C4-2B (cell line): ENCODE measurements around the gene ZNF804B.

ENCODE experiments used
- ZFX ChIP-seq: fragments of 450-650 bp; IDR thresholded peaks from 2 replicates; pipeline ENCODE4 v1.6.1; 2017
- TF ChIP-seq, protein P1 (sequence below): fragments of 450-650 bp; conservative IDR thresholded peaks from 2 replicates; pipeline ENCODE4 v1.5.1; 2017; ENCODE audit warnings: mild to moderate bottlenecking

DNA sequence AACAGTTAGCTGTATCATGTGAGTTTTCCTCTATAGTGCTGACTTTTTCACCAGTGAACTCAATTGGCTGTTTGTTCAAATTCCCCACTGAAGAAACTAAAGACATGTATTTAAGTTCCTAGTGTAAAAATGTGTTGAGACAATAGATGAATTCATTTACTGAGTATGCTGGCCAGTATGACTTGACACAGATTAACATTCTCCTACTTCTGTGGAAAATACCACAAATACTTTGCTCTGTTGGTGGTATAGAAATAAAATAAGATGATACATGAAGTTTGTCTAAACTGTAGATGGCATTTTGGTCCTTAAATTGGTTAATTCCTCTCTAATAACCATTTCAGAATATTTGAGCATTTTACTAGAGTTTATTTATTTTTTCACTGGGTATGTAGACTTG, 263.7 kb downstream of the ZNF804B start:
- TF ChIP-seq, protein P1, sequence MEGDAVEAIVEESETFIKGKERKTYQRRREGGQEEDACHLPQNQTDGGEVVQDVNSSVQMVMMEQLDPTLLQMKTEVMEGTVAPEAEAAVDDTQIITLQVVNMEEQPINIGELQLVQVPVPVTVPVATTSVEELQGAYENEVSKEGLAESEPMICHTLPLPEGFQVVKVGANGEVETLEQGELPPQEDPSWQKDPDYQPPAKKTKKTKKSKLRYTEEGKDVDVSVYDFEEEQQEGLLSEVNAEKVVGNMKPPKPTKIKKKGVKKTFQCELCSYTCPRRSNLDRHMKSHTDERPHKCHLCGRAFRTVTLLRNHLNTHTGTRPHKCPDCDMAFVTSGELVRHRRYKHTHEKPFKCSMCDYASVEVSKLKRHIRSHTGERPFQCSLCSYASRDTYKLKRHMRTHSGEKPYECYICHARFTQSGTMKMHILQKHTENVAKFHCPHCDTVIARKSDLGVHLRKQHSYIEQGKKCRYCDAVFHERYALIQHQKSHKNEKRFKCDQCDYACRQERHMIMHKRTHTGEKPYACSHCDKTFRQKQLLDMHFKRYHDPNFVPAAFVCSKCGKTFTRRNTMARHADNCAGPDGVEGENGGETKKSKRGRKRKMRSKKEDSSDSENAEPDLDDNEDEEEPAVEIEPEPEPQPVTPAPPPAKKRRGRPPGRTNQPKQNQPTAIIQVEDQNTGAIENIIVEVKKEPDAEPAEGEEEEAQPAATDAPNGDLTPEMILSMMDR, result no peak
- TF ChIP-seq ZFX, result no peak
